IPS-NIHi11 (cell line): ENCODE data around the gene ICAM4.
A peak's percentile ranks its signal among the peaks of the same experiment; 100 is the strongest.
"Not testable (repeated sequence)": the region's sequence is repeated elsewhere in the genome, so short reads cannot be mapped to it uniquely, and the experiment has no call there.

Experiments used
- DNase-seq: peaks from one replicate; pipeline ENCODE4 v3.0.0; 2012; ENCODE audit warnings: mixed read lengths, low spot score

The ICAM4 gene

GRCh38 chr19:10269333-10270179 lies 17.2 kb upstream of the ICAM4 start:
- peak; percentile 86 for DNase-seq

- no peak for DNase-seq
These were observed 16.6 kb upstream of the ICAM4 start for GRCh38 chr19:10270180-10270615.

- peak; percentile 74 for DNase-seq
These were observed 15.9 kb upstream of the ICAM4 start, which contains the start of gene ICAM1 for GRCh38 chr19:10270616-10271394. Gene ICAM1, plus strand, starts transcription at chr19:10271120. Its CDS starts 40 bp downstream, at chr19:10271160.

DNA sequence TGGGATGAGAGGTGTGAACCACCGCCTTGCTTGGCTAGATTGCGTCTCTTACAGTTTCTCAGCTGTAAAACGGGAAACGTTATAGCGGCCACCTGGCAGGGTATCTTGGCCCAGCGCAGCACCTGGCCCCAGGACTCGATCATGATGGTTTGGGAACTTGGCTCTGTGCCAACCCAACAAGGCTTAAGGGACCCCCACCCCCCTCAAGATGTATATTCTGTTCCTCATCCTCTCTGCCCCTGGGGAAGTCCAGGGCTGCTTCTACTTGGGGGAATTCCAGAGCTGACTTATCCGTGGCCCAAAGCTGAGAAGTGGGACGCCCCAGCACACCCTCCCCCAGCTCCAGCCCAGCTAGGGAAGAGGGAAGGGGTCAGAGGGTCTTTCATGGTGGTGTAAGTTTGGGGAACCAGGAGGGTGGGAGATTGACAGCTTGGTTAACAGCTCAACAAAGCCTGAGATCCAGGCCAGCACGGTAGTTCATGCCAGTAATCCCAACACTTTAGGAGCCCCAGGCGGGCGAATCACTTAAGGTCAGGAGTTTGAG lies 15.1 kb upstream of the ICAM4 start:
- DNase-seq = no peak

DNA sequence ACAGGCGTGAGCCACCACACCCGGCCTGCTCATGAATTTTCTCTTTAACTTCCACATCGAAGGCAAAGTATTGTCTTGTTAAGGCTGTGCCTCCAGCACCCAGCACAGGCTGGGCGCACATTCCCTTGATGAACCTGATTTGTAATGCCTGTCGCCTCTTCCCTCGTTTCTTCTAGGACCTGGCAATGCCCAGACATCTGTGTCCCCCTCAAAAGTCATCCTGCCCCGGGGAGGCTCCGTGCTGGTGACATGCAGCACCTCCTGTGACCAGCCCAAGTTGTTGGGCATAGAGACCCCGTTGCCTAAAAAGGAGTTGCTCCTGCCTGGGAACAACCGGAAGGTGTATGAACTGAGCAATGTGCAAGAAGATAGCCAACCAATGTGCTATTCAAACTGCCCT lies 12.2 kb upstream of the ICAM4 start:
- no peak for DNase-seq

DNA sequence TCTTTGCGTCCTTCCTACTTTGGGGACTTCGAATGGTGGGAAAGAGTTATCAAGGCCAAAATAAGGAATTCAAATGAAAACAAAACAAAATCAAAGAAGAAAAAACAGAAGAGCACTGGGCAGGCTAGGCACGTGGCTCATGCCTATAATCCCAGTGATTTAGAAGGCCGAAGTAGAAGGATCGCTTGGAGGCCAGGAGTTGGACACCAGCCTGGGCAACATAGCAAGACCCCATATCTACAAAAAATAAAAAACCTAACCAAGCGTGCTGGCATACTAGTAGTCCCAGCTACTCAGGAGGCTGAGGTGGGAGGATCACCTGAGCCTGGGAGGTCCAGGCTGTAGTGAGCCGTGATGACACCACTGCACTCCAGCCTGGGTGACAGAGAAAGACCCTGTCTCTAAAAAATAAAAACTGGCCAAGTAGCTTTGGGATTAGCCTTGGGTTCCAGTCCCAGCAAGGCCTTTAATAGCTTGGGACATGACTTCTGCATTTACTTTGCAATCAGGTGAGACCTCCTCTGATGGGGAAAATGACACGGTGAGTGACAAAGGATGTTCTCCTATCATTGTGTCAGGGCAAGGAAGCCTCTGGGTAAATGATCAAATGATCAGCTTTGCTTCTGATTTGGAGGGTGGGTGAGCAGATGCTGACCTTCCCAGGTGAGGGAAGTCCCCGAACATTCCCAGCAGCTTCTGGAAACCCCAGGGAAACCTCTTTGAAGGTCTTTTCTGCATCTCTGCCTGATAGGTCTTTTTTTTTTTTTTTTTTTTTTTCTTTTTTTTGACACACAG lies 8.8 kb upstream of the ICAM4 start:
- no peak for DNase-seq

DNA sequence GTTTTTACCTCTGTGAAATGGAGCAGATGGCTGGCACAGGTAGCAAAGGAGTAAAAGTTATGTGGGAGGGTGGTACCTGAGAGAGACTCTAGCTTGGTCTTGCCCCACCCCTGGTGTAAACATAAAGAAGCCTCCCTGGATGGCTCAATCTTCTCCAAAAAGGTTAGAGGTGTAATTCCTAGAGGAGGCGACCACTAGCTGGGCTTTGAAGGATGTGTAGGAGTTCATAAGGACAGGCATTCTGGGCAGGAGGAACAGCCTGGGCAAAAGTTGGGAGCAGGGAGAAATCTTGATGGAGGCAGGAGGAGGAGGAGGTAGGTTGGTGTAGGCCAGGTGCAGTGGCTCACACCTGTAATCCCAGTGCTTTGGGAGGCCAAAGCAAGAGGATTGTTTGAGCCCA lies 7.8 kb upstream of the ICAM4 start:
- DNase-seq = no peak

GRCh38 chr19:10279737-10280442 lies 6.9 kb upstream of the ICAM4 start:
- no peak for DNase-seq

DNA sequence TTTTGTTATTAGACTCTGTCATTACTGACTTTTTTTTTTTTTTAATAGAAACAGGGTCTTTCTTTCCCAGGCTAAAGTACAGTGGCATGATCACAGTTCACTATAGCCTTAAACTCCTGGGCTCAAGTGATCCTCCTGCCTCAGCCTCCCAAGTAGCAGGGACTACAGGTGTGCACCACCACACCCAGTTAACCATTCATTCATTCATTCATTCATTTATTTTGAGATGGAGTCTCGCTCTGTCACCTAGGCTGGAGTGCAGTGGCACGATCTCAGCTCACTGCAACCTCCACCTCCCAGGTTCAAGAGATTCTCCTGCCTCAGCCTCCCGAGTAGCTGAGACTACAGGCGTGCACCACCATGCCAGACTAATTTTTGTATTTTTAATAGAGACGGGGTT lies 4.7 kb upstream of the ICAM4 start:
- DNase-seq = not testable (repeated sequence)

DNA sequence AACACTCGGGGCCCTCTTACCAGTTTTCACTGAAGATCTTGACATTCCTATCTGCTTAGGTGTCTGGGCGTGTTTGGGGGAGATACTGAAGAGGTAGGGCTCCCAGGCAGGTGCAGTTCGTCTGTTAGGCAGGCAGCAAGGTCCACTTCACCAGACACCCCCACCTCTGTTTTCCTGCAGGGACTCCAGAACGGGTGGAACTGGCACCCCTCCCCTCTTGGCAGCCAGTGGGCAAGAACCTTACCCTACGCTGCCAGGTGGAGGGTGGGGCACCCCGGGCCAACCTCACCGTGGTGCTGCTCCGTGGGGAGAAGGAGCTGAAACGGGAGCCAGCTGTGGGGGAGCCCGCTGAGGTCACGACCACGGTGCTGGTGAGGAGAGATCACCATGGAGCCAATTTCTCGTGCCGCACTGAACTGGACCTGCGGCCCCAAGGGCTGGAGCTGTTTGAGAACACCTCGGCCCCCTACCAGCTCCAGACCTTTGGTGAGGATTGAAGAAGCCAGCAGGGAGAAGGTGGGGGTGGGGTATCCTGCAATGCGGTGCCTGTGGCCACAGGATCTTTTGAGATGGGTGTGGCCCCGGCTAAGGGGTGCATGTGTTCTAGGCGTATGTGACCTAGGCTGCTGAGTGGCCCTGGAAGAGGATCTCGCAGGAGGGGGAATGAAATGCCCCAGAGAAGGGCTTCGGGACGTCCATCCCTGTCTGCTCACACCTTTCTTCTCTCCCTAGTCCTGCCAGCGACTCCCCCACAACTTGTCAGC lies 3.3 kb upstream of the ICAM4 start:
- DNase-seq = no peak

DNA sequence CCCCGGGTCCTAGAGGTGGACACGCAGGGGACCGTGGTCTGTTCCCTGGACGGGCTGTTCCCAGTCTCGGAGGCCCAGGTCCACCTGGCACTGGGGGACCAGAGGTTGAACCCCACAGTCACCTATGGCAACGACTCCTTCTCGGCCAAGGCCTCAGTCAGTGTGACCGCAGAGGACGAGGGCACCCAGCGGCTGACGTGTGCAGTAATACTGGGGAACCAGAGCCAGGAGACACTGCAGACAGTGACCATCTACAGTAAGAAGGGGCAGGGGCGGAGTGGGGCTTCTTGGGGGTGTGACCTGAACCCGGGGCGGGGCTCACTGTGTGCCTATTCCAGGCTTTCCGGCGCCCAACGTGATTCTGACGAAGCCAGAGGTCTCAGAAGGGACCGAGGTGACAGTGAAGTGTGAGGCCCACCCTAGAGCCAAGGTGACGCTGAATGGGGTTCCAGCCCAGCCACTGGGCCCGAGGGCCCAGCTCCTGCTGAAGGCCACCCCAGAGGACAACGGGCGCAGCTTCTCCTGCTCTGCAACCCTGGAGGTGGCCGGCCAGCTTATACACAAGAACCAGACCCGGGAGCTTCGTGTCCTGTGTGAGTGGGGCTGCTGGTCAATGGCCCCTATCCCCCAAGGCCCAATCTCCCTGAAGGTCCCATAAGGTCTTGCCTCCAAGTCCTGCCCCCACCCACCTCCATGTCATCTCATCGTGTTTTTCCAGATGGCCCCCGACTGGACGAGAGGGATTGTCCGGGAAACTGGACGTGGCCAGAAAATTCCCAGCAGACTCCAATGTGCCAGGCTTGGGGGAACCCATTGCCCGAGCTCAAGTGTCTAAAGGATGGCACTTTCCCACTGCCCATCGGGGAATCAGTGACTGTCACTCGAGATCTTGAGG lies 2.4 kb upstream of the ICAM4 start:
- no peak for DNase-seq

DNA sequence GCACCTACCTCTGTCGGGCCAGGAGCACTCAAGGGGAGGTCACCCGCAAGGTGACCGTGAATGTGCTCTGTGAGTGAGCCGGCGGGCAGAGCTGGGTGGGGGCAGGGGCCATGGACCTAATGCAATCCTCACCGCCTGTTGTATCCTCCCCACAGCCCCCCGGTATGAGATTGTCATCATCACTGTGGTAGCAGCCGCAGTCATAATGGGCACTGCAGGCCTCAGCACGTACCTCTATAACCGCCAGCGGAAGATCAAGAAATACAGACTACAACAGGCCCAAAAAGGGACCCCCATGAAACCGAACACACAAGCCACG lies 1.8 kb upstream of the ICAM4 start:
- no peak for DNase-seq

DNA sequence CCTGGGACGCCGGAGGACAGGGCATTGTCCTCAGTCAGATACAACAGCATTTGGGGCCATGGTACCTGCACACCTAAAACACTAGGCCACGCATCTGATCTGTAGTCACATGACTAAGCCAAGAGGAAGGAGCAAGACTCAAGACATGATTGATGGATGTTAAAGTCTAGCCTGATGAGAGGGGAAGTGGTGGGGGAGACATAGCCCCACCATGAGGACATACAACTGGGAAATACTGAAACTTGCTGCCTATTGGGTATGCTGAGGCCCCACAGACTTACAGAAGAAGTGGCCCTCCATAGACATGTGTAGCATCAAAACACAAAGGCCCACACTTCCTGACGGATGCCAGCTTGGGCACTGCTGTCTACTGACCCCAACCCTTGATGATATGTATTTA lies 1.4 kb upstream of the ICAM4 start:
- no peak for DNase-seq

GRCh38 chr19:10288662-10289166 lies 2.0 kb downstream of the ICAM4 start:
- DNase-seq = peak; percentile 84

GRCh38 chr19:10289167-10289835 lies 2.5 kb downstream of the ICAM4 start:
- DNase-seq = peak; percentile 60

DNA sequence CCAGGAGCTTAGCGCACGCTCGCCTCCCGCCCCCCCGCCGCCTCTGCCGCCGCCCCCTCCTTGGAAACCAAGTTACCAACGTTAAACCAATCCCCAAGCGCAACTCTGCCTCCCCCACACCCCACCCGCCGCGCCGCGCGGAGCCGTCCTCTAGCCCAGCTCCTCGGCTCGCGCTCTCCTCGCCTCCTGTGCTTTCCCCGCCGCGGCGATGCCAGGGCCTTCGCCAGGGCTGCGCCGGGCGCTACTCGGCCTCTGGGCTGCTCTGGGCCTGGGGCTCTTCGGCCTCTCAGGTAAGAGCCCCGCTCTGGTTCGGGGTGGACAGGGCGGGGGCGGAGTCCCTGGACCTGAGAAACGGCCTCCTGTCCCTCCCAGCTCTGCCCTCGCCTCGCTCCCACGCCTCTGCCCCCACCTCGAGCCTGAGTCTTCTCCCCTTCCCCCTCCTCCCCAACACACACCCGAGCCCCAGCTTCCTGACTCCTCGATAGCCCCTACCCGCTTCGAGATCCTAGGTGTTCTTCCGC lies 3.1 kb downstream of the ICAM4 start, which contains the start of gene ICAM5:
ICAM5 (plus strand) TSS at position 117 of the 521 bp plus-strand sequence; CDS start at position 209, 92 bp downstream.
- no peak for DNase-seq

GRCh38 chr19:10290357-10290875 lies 3.7 kb downstream of the ICAM4 start:
- no peak for DNase-seq

GRCh38 chr19:10290876-10291553 lies 4.3 kb downstream of the ICAM4 start:
- DNase-seq = peak; percentile 55
